NCI-H187 (cell line): ENCODE data around the gene ATG4D.

ENCODE experiments used
- DNase-seq, 2 experiments: peaks; one replicate each; lab custom pipeline; 2025; lab: John Stamatoyannopoulos, UW

The ATG4D gene

DNA sequence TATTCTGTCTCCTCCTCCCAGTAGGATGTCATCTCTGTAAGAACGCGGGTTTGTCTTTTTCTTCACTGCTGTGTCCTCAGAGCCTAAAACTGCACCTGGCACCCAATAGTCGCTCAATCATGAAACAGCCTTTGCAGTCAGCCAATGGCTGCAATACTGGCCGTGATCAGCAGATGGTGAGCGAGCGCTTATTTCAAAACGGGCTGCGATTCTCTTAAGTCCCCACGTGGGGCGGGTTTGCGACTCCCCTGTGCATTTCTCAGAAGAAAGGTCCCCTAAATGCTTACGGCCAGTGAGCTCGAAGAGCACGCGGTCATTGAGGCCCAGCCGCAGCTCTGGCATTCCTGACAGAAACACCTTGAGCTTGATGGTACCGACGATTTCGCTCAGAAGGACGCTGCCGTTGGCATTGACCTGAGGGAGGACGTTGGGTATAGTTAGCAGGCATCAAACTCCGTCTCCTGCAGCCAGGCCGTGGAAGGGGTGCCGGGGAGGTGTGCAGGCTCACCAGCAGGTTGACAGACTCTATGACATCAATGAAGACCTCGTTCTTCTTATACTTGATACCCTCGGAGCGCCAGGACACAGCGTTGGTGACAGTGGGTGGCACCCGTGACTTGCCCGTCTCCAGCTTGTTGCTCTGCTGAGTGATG, 37.4 kb downstream of the ATG4D start:
- peak; percentile 24 to 52 for DNase-seq

DNA sequence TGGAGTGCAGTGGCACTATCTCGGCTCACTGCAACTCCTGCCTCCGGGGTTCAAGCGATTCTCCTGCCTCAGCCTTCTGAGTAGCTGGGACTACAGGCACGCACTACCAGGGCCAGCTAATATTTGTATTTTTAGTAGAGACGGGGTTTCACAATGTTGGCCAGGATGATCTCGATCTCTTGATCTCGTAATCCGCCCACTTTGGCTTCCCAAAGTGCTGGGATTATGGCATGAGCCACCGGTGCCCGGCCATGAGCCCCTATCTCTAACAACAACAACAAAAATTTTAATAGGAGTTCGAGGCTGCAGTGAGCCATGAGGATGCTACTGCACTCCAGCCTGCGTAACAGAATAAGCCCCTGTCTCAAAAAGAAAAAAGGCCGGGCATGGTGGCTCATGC, 38.4 kb downstream of the ATG4D start:
- no peak for DNase-seq

DNA sequence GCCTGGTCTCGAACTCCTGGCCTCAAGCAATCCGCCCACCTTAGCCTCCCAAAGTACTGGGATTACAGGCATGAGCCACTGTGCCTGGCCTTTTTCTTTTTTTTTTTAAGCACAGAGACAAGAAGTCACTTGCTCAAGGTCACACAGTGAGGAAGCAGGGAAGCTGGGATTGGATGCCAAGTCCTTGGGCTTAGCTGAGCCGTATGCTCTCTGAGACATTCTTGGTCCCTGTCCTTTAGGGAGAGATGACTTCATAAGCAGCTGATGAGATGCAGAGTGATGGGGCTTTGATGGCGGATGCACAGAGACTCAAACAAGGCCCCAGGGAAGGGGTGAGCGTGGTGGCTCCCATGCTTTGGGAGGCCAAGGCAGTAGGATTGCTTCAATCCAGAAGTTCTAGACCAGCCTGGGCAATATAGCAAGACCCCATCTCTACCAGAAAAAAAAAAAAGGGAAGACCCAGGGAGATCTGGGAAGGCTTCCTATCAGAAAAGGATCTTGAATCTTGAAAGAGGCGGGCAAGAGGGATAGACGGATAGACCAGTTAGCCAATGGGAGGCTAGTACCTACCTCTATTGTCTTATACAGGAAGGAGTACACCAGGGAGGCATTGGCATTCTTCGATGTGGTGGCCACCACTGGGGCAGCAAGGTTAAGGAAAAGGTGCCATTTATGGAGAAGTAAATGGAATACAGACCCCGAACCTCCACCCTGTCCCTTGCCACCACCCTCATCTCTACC, 39.5 kb downstream of the ATG4D start:
- DNase-seq, result no peak

DNA sequence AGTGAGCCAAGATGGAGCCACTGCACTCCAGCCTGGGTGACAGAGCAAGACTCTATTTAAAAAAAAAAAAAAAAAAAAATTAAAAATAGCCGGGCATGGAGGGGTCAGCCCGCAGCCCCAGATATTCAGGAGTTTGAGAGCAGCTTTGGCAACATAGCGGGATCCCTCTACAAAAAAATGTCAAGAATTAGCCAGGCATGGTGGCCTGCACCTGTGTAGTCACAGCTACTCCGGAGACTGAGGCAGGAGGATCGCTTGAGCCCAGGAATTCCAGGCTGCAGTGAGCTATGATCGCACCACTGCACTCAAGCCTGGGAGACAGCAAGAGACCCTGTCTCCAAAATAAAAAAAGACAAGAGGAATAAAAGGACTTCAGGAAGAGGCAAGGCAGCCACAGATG, 42.7 kb downstream of the ATG4D start:
- DNase-seq, result no peak

DNA sequence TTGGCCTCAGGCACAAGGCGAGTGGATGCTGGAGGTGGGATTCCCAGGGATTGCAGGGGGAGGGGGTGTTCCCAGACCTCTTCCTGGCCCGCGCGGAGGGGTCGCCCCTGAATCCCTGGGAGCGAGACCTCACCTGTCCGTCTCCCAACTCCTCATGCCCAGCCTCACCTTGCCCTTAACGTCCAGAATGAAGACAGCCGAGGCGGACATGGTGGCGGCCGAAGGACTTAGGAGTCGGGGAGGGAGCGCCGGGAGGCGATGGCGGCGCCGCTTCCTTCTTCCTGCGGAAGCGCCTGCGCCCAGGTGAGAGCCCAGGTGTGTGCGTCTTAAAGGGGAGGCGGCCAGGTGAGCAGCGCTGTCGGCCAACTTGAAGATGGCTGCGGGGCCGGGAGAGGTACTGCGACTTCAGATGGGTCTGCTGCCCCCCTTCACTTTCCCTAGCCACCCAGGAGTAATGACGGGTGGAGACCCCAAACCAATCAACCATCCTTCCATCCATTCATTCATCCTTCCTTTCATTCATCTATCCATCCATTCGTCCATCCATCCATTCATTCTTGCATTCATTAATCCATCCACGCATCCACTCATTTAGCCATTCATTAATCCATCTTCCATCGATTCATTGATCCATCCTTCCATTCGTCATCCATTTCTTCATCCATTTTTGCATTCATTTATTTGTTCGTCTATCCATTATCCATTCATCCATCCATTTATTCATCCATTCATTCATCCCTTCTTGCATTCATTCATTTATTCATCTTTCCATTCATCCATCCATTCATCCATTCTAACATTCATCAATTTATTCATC, 43.5 kb downstream of the ATG4D start, which contains the start of gene AP1M2:
Gene AP1M2, minus strand, starts transcription at position 291 of the 817 bp plus-strand sequence. Its CDS starts 81 bp downstream, at position 210.
- peak in 1 of 2 experiments; percentile 7 for DNase-seq

DNA sequence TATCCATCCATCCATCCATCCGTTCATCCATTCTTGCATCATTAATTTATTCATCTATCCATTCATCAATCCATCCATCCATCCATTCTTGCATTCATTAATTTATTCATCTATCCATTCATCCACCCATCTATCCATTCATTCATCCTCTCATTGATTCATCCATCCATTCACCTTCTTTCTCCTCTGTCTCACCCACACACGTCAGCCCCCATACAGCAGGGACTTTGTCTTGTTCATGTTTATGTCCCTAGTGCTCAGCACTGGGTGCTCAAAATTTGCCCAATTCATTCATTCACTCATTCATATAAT, 44.1 kb downstream of the ATG4D start:
- no peak for DNase-seq

DNA sequence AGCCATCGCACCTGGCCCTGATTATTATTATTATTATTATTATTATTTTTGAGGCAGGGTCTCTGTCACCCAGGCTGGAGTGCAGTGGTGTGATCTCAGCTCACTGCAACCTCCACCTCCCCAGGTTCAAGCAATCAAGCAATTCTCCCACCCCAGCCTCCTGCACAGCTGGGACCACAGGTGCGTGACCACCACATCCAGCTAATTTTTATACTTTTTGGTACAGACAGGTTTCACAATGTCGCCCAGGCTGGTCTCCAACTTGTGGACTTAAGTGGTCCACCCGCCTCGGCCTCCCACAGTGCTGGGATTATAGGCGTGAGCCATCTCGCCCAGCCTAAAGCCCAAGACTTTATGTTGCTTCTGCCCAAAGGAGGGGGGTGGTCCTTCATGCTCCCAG, 49.4 kb downstream of the ATG4D start:
- DNase-seq, result no peak

DNA sequence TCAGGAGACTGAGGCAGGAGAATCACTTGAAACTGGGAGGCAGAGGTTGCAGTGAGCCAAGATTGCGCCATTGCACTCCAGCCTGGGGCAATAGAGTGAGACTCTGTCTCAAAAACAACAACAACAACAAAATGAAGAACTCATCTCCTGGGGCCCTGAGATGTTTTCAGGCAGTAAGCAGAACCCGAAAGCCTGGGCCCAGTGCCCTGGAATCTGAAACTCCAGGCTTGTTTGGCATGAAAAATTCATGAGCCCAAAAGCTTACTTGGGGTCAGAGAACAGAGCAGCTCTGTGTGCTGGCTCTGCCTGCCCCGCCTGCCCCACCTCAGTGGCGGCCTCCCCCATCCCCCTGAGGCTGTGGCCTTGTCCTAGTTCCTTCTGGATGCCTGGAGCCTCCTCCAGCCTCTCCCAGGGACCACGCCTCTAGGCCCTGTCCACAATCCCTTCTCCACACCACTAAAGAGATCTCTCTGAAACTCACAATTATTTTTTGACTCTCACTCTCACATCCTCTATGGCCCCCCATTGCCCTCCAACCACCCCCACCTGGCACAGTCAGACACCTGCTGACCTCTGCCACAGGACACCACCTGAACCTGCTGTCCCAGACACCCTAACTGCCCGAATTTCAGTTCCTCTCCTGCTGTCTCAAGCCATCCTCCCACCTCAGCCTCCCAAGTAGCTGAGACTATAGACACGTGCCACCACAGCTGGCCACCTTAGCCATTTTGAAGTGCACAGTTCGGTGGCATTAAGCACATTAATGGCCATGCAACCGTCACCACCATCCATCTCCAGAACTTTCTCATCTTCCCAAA, 50.3 kb downstream of the ATG4D start:
- no peak for DNase-seq

DNA sequence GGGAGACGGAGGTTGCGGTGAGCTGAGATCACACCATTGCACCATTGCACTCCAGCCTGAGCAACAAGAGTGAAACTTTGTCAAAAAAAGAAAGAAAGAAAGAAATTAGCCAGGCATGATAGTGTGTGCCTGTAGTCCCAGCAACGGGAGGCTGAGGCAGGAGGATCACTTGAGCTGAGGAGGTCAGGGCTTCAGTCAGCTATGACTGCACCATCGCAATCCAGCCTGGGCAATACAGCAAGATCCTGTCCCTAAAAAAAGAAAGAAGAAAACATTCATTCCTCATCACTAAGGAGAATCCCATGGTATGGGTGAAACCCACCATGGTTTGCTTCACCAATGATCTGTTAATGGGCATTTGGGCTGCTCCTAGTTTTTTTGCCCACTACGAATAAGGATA, 56.4 kb downstream of the ATG4D start:
- no peak for DNase-seq

DNA sequence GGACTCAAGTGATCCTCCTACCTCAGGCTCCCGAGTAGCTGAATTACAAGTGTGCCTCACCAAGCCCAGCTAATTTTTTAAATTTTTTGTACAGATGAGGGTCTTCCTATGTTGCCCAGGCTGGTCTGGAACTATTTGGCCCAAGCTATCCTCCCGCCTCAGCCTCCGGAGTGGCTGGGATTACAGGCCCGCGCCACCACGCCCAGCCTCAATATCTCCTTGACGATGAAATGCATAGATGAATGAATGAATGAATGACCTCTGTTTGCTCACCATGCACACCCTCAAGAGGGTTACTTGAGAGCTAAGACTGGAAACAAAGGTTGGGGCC, 58.3 kb downstream of the ATG4D start:
- DNase-seq, result no peak

DNA sequence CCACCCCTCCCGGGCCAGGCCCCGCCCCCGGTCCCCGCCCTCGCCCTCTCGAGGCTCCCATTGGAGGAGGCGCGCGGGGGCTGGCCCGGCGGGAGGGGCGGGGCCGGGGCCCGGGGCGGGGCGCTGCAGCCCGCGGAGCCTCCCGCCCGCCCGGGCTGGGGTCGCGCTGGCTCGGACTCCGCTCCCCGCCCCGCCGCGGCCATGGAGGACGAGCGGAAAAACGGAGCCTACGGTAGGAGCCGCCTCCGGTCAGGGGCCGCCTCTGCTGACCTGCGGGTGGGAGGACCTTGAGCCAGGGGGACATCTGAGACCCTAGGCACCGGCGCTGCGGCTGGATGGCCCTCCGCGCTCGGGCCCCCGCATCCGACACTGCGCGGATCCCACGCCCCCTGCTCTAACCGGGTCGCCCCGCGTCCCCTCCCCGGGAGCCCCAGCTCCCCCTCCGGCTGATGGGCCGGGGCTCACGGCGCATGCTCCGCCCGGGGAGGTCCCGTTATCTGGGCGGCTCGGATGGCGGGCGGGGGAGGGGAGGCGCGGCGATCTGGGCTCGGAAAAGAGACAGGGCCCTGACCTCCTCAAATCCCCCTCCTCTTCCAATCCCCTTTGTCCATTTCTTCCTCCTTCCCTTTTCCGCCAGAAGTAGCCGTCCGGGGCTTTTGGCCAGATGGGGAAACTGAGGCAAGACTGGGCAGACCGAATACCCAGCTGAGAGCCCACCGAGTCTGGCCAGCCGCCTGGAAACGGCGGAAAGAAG, 58.8 kb downstream of the ATG4D start:
- DNase-seq, result peak; percentile 9 to 23
